HepG2 (cell line): Measurements from ENCODE around the gene SUMO4. TPM values are rescaled to one million over a fixed set of nuclear protein-coding genes. Genes with fewer than 3 reads are reported as not detected.

Experiments
- BORCS8-MEF2B ChIP-seq: sonication (generic); formaldehyde crosslinking; IDR thresholded peaks from 2 replicates; pipeline ENCODE4 v1.8.0; 2022; ENCODE audit warnings: mild to moderate bottlenecking, missing genetic modification reagents
- MAFK ChIP-seq, 2 experiments: IDR thresholded peaks in 1 of 2; conservative IDR thresholded peaks in 1 of 2; 2 replicates each; pipeline ENCODE4 v1.6.1; 2011; ENCODE audit warnings: improper control_type of control experiment in 2 of 2, low read length in 2 of 2
- MED1 ChIP-seq: sonication (generic); formaldehyde crosslinking; IDR thresholded peaks from 2 replicates; pipeline ENCODE4 v1.4.0; 2020; ENCODE audit warnings: missing genetic modification reagents
- MEIS1 ChIP-seq: sonication (generic); formaldehyde crosslinking; IDR thresholded peaks from 2 replicates; pipeline ENCODE4 v1.9.0; 2021; ENCODE audit warnings: mild to moderate bottlenecking, missing genetic modification reagents, moderate library complexity, borderline replicate concordance
- PCBP1 ChIP-seq: fragments of 200-400 bp; formaldehyde crosslinking; IDR thresholded peaks from 2 replicates; pipeline ENCODE4 v1.6.1; 2017; ENCODE audit warnings: mild to moderate bottlenecking, low read depth, low read length, borderline replicate concordance
- SNAPC5 ChIP-seq: sonication (generic); formaldehyde crosslinking; IDR thresholded peaks from 2 replicates; pipeline ENCODE4 v1.8.1; 2023; ENCODE audit warnings: mild to moderate bottlenecking, missing genetic modification reagents, borderline replicate concordance
- TCF12 ChIP-seq, 2 experiments: fragments of 450-650 bp in 1 of 2; sonication (generic) in 1 of 2; formaldehyde crosslinking in 1 of 2; IDR thresholded peaks; 2 replicates each; pipeline versions ENCODE4 v1.6.1 to v1.8.0; 2017 to 2022; ENCODE audit warnings: antibody characterized with exemption in 1 of 2, mild to moderate bottlenecking in 1 of 2, missing genetic modification reagents in 1 of 2, moderate library complexity in 1 of 2
- TEAD3 ChIP-seq: optimal IDR thresholded peaks from 2 replicates; pipeline ENCODE3; 2016; ENCODE audit warnings: borderline replicate concordance
- THAP11 ChIP-seq: IDR thresholded peaks from 2 replicates; pipeline ENCODE4 v1.6.1; 2016; ENCODE audit warnings: missing biosample characterization, missing genetic modification reagents
- ZBTB1 ChIP-seq: sonication (generic); formaldehyde crosslinking; IDR thresholded peaks from 2 replicates; pipeline ENCODE4 v1.4.0; 2020; ENCODE audit warnings: missing genetic modification reagents, borderline replicate concordance
- ZBTB10 ChIP-seq: sonication (generic); formaldehyde crosslinking; IDR thresholded peaks from 2 replicates; pipeline ENCODE4 v1.4.0; 2020; ENCODE audit warnings: missing genetic modification reagents, borderline replicate concordance
- ZNF331 ChIP-seq: sonication (generic); formaldehyde crosslinking; IDR thresholded peaks from 2 replicates; pipeline ENCODE4 v1.4.0; 2020; ENCODE audit warnings: missing genetic modification reagents
- ZNF432 ChIP-seq: sonication (generic); formaldehyde crosslinking; IDR thresholded peaks from 2 replicates; pipeline ENCODE4 v1.5.0; 2020; ENCODE audit warnings: missing genetic modification reagents, mild to moderate bottlenecking, borderline replicate concordance
- ZNF879 ChIP-seq: sonication (generic); formaldehyde crosslinking; IDR thresholded peaks from 2 replicates; pipeline ENCODE4 v1.8.1; 2023; ENCODE audit warnings: missing genetic modification reagents
- polyA plus RNA-seq, 8 experiments: library from polyadenylated mRNA; depleted of rRNA in 3 of 8; stranded (reverse) in 7 of 8; unstranded in 1 of 8; fragments of >200 nt; fragmentation: Illumina TruSeq in 4 of 8; extraction: Trizol in 4 of 8; gene quantifications; 2 replicates each; pipeline versions ENCODE4 v1.2.1 to v1.2.3, GENCODE V29; 2011 to 2016; ENCODE audit warnings: low read depth in 4 of 8, missing spikeins in 1 of 8, mixed read lengths in 1 of 8; ENCODE audit not compliant: insufficient read depth in 1 of 8
- total RNA-seq, 5 experiments: library from RNA; depleted of rRNA; stranded (reverse); fragments of >200 nt; fragmentation: Illumina TruSeq; extraction: Trizol; gene quantifications; 2 replicates each; pipeline ENCODE4 v1.2.3, GENCODE V29; 2016; ENCODE audit warnings: low read depth in 1 of 5
- TF ChIP-seq, protein P1 (sequence below): sonication (generic); formaldehyde crosslinking; IDR thresholded peaks from 2 replicates; pipeline ENCODE4 v1.5.0; 2020; ENCODE audit warnings: missing genetic modification reagents, mild to moderate bottlenecking, borderline replicate concordance
- TF ChIP-seq, protein P2 (sequence below): sonication (generic); formaldehyde crosslinking; IDR thresholded peaks from 2 replicates; pipeline ENCODE4 v1.4.0; 2020; ENCODE audit warnings: missing genetic modification reagents
- TF ChIP-seq, protein P3 (sequence below): sonication (generic); formaldehyde crosslinking; IDR thresholded peaks from 2 replicates; pipeline ENCODE4 v1.4.0; 2020; ENCODE audit warnings: mild to moderate bottlenecking, missing genetic modification reagents

SUMO4 gene
- total and polyA plus RNA-seq, 2 of the 13 experiments (the other 11 are each of a cell fraction or from before 2014, with no cell fraction given) = 0.22 to 1.2 TPM

- TF ChIP-seq ZBTB10 (no peak), ZNF432 (CRISPR knock-in tag) (no peak), TCF12 (IDR thresholded peaks at IDR 0.05) (no peak), TCF12 (CRISPR knock-in tag; IDR thresholded peaks at IDR 0.05) (no peak), MAFK (conservative IDR thresholded peaks at IDR 0.05 in 1 of 2, IDR thresholded peaks at IDR 0.05 in 1 of 2; ENCODE audit: low read length in 2 of 2) (peak; percentile 92 to 93), MEIS1 (CRISPR knock-in tag) (peak; percentile 59; the same call in 1 of the 2 replicates), ZBTB1 (CRISPR knock-in tag) (no peak), TEAD3 (CRISPR knock-in tag) (no peak), ZNF879 (CRISPR knock-in tag) (no peak), THAP11 (no peak), ZNF331 (CRISPR knock-in tag) (0 out of 2 replicates have a peak, but pooled peaks have one; percentile 12), PCBP1 (no peak), SNAPC5 (CRISPR knock-in tag) (no peak), BORCS8-MEF2B (CRISPR knock-in tag) (no peak), MED1 (CRISPR knock-in tag) (peak; percentile 23; the same call in 1 of the 2 replicates)
- TF ChIP-seq, protein P1, sequence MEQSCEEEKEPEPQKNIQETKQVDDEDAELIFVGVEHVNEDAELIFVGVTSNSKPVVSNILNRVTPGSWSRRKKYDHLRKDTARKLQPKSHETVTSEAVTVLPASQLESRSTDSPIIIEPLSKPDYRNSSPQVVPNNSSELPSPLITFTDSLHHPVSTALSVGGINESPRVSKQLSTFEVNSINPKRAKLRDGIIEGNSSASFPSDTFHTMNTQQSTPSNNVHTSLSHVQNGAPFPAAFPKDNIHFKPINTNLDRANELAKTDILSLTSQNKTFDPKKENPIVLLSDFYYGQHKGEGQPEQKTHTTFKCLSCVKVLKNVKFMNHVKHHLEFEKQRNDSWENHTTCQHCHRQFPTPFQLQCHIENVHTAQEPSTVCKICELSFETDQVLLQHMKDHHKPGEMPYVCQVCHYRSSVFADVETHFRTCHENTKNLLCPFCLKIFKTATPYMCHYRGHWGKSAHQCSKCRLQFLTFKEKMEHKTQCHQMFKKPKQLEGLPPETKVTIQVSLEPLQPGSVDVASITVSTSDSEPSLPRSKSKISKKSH = peak; percentile 87
- TF ChIP-seq, protein P2, sequence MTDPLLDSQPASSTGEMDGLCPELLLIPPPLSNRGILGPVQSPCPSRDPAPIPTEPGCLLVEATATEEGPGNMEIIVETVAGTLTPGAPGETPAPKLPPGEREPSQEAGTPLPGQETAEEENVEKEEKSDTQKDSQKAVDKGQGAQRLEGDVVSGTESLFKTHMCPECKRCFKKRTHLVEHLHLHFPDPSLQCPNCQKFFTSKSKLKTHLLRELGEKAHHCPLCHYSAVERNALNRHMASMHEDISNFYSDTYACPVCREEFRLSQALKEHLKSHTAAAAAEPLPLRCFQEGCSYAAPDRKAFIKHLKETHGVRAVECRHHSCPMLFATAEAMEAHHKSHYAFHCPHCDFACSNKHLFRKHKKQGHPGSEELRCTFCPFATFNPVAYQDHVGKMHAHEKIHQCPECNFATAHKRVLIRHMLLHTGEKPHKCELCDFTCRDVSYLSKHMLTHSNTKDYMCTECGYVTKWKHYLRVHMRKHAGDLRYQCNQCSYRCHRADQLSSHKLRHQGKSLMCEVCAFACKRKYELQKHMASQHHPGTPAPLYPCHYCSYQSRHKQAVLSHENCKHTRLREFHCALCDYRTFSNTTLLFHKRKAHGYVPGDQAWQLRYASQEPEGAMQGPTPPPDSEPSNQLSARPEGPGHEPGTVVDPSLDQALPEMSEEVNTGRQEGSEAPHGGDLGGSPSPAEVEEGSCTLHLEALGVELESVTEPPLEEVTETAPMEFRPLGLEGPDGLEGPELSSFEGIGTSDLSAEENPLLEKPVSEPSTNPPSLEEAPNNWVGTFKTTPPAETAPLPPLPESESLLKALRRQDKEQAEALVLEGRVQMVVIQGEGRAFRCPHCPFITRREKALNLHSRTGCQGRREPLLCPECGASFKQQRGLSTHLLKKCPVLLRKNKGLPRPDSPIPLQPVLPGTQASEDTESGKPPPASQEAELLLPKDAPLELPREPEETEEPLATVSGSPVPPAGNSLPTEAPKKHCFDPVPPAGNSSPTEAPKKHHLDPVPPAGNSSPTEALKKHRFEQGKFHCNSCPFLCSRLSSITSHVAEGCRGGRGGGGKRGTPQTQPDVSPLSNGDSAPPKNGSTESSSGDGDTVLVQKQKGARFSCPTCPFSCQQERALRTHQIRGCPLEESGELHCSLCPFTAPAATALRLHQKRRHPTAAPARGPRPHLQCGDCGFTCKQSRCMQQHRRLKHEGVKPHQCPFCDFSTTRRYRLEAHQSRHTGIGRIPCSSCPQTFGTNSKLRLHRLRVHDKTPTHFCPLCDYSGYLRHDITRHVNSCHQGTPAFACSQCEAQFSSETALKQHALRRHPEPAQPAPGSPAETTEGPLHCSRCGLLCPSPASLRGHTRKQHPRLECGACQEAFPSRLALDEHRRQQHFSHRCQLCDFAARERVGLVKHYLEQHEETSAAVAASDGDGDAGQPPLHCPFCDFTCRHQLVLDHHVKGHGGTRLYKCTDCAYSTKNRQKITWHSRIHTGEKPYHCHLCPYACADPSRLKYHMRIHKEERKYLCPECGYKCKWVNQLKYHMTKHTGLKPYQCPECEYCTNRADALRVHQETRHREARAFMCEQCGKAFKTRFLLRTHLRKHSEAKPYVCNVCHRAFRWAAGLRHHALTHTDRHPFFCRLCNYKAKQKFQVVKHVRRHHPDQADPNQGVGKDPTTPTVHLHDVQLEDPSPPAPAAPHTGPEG = 0 out of 2 replicates have a peak, but pooled peaks have one; percentile 52
- TF ChIP-seq, protein P3, sequence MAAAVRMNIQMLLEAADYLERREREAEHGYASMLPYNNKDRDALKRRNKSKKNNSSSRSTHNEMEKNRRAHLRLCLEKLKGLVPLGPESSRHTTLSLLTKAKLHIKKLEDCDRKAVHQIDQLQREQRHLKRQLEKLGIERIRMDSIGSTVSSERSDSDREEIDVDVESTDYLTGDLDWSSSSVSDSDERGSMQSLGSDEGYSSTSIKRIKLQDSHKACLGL (CRISPR knock-in tag) = no peak
These were observed 40.9 kb downstream of the SUMO4 start (continued) for GRCh38 chr6:149440735-149441671.
